Measurements from ENCODE around the gene TAF11.
"Not testable (repeated sequence)": the region's sequence is repeated elsewhere in the genome, so short reads cannot be mapped to it uniquely, and the experiment has no call there.

Gene TAF11, protein sequence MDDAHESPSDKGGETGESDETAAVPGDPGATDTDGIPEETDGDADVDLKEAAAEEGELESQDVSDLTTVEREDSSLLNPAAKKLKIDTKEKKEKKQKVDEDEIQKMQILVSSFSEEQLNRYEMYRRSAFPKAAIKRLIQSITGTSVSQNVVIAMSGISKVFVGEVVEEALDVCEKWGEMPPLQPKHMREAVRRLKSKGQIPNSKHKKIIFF

DNA sequence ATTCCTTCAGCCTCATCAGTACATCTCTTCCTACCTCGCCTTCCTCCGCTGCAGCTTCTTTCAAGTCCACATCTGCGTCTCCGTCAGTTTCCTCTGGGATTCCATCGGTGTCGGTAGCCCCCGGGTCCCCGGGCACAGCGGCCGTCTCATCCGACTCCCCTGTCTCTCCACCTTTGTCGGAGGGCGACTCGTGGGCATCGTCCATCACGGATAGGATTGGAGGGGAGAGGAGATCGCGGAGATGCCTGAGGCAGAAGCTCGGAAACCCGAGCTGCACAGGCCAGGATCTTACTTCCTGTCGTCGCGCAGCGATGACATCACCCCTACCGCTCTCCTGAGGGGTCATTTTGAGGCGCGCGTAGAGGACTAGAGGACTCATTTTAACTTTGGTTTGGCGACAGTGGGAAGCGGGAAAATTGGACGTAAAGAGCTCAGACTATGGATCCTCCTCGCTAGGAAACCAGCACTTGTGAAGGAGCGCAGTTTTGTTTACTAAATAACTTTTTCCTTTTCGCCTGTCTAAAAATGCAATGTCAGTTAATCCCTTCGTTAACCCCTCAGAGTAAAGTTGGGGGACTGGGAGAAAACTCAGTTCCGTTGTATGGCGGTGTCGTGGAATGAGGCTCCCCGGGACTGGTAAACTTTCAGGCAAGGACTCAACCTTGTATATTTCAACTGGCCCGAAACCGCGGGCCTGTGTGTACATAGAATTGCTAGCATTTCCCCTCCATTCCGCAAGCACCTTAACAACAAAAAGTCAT, at the start of gene TAF11:
Gene TAF11, minus strand, starts transcription at position 290 of the 761 bp plus-strand sequence. Its CDS starts 85 bp downstream, at position 205.
- peak; percentile 96 for DNase-seq

DNA sequence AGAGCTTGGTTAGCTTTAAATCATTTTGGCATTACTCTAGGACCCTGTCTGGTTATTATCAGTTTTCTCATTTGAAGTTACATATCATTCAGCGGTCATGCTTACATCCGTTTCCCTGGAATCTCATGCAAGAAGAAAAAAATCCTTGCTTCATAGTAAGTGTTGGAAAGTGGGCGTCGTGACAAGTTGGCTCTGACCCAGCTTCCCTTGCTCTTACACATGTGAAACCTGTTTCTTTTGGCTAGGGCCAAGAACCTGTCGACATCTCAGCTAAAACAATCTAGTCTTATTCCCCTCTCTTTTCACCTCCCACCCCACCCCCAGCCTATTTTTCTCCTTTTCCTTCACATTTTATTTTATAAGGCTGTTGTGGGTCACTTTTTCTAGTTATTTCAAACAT, 46.7 kb upstream of the TAF11 start:
- DNase-seq, result no peak

DNA sequence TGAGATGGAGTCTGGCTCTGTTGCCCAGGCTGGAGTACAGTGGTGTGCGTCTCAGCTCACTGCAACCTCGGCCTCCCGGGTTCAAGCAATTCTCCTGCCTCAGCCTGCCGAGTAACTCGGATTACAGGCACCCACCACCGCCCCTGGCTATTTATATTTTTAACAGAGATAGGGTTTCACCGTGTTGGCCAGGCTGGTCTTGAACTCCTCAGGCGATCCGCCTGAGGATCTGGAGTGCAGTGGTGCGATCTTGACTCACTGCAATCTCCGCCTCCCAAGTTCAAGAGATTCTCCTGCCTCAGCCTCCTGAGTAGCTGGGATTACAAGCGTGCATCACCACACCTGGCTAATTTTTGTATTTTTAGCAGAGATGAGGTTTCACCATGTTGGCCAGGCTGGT, 44.4 kb upstream of the TAF11 start:
- DNase-seq, result not testable (repeated sequence)

DNA sequence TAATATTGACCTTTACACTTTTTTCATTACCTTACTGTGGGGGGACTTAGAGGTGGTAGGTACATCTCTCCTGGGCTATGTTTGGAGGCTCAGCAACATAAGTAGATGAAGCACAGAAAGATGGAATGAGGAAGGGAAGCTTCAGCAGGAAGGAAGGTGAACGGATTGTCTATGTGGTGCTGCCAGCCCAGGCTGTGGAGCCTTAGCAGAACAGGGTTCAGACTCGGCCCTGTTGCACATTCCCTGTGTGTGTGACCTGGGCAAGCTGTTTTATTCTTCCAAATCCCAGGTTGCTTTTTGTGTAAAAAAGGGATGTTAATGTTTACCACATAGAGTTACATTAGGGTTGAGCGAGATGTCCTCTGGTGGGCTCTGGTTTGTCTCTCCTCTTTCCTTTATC, 42.4 kb upstream of the TAF11 start:
- no peak for DNase-seq

DNA sequence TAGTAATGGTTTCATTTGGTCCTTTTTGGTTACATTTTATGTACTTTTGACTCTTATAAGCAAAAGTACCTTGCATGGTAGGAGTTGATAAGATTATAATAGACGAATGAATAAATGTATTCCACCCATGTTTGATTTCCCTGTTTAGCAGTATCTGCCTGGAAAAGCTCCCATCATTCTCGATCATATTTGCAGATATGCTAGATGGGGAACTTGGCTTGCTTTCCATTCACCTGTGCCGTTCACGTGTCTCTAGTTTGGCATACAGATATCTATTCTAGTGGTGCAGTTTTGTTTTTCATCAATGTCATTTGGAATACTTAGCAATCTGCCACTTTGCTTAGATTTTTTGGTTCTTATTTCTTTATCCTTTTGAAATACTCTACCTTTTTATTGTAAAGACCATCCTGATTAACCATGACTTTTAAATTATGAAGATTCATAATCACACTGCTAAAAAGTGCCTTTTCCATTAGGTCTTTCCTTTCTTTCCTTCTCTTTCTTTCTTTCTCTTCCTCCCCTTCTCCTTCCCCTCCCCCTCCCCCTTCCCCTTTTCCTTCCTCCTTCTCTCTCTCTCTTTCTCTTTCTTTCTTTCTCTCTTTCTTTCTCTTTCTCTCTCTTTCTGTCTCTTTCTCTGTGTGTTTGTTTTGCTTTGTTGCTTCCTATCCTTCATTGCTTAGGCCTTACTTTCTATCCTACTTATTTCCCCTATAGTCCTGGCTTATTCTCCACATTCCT, 41.6 kb upstream of the TAF11 start:
- no peak for DNase-seq

DNA sequence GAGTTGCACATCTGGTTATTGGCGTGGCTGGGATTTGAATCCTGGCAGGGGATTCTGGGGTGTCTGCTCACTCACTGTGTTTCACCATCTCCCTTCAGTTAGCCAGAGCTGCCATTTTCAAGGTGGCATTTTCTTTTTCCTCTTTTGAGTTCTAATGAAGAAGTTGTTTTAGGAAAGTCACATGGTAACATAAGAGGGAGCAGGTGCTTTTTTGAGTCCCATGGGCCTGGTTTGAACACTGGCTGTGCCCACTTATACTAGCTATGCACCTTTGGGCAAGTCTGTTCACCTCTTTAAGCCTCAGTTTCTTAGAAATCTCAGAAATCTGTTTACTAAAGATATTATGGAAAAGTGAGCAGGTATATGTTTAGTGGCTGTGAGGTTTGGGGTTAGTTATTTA, 40.9 kb upstream of the TAF11 start:
- DNase-seq, result no peak

DNA sequence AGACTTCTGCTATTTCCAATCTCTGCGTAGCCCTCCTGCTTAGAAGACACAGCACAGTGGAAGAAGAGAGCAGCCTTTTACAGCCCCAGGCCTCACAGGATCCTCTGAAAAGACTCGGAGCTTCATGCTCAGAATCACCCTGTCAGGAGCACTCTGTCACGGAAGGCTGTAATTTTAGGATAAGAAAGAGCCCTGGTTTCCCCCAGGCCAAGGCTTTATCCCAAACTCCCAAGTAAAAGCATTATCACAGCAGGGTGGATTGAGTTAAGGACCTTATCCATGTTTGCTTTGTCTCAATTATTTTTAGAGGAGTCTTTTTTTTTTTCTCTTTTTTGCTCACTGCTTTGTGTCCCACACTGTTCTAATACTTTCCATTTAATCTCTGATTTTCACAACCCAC, 40.4 kb upstream of the TAF11 start:
- no peak for DNase-seq

DNA sequence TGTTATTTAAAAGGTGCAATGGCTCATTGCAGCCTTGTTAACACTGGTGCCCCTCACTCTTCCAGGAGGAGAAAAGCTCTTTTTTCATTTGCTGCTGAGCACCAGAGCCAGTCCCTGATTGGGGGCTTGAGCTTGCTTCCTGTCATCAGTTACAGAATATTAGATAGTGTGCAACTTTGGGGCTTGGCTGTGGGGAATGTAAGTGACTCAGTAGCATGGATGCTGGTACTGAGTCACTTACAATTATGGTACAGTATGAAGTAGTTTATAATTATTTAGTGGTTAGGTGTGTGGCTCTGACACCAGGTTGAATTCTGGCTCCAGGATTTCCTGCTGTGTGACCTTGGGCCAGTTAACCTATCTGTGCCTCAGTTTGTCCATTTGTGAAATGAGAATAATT, 38.8 kb upstream of the TAF11 start:
- DNase-seq, result no peak

DNA sequence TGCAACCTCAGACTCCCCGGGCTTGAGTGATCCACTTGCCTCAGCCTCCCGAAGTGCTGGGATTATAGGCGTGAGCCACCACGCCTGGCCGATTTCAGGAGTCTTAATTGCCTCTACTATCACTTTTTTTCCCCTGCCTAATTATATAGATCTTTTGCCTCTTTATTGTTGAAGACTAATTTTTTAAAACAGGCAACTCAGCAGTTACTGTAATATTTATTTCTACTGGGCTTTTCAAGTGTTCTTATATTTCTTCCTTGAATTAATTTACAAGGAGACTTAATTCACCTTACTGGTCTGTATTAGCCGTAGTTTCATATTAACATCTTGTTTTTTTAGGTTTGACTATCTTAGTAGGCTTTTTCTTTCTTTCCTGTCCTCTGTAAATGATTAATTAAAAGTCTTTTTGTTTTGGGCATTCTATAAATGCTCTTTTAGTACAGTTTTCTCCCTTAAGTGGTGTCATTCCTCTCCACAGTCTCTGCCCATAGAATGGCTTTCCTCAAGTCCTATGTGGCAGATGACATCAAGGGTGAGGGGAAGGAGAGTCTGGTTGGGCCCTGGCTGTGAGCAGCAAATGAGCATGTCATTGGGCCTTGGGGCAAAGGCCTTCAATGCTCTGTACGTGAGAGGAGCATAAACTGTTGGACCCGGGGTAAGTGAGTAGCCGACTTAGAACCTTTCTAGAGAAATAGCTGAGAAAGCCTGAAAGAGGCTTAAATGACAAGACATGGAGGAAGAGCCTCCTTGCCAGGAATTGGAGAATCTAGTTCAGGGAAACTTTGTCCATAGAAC, 37.2 kb upstream of the TAF11 start:
- no peak for DNase-seq

DNA sequence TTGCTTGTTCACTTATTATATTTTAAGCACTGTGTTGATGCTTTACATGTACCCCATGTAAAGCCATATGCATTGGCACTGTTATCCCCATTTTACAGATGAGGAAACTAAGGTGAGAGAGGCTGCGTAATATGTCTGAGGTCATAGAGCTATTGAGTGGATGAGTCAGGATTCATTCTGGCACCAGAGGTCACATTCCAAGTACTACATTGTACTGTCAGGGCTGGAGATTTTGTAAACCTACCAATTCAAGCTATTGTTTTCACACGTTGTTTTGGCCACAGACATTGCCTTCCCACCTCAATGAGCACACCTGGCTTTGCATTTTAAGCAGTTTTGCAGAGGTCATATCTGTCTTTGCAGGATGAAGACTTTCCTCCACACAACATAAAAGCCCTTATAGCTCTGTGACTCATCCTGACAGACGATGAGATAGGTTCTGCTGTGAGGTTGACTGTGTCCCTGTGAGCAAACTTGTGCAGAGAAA, 34.4 kb upstream of the TAF11 start:
- DNase-seq, result no peak

DNA sequence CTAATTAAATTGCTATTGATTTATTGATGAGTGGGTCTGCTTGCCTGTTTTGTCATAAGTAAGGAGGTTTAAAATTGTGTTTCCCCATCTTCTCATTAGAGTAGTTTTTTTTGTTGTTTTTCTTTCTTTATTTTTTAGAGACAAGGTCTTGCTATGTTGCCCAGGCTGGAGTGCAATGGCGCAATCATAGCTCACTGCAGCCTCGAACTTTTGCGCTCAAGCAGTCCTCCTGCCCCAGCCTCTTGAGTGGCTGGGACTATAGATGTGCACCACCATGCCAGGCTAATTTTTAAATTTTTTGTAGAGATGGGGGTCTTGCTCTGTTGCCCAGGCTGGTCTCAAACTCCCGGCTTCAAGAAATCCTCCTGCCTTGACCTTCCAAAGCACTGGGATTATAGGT, 32.3 kb upstream of the TAF11 start:
- DNase-seq, result no peak

DNA sequence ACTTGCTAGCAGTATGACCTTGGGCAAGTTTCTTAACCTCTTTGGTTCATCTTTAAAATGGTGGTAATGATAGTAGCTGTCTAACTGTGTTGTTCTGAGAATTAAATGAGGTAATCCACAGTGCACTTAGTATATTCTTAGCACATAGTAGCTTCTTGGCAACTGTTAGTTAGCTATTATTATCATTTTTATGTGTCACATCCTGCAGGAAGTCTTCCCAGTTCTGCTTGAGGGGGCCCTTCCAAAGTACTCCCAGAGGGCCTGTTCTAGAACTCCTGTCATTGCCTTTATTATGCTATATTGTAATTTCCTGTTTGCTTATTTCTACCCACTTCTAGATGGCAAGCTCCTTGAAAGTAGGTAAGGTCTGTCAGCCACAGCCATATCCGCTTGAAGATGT, 31.8 kb upstream of the TAF11 start:
- no peak for DNase-seq

DNA sequence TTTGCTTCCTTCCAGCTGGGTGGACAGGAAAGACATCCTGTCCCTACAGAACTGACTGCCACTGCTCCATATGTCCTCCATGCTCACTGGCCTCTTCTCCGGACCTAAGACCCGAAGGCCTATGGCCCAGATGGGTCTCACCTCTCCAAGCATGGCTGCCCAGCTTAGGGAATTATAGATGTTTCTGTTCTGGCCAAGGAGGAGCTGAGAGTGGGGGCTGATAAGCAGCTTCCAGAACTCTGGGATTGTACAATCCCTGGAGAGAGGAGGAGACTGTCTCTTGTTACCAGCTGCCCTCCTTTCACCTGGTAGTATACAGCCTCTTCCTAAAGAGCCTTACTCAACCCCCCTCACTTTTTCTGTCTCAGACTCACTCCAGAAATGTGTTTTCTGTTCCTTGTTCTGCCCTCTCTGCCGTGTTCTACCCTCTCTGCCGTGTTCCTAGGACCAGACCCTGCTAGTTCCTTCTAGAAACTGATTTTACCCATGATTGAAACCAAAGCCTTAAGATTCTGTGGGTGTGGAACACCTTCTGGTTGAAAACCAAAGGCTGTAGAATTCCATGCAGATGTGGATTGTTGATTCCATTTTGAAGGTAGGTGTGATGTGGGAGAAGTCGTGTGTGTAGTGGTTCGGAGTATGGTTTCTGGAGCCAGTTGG, 29.9 kb upstream of the TAF11 start:
- no peak for DNase-seq

DNA sequence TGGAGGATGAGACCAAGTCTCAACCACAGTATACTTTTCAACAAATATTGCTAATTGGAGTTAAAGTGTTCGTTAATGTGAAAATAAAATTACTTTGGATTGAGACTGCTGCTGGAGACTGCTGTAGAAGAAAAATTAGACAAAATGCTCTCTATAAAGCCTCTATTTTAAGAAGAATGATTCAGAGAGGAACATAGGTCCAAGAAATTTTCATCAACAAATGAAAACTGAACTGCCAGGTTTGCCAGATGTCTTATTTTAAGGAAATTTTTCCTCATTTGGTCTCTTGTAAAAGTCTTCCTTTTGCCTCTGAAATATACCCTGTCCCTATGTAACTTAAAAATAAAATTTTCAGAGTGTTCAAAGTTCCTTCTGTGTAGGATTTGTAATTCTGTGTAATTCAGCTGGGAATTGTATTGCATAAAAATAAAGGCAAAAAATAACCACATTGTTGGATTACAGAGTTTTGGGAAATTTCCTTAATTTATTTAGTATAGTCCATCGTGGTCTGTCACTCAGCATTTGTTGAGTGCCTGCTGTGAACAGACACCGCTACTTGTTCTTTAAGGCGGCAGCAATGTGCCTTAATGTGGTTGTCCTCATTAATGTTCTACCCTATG, 28.6 kb upstream of the TAF11 start:
- no peak for DNase-seq

DNA sequence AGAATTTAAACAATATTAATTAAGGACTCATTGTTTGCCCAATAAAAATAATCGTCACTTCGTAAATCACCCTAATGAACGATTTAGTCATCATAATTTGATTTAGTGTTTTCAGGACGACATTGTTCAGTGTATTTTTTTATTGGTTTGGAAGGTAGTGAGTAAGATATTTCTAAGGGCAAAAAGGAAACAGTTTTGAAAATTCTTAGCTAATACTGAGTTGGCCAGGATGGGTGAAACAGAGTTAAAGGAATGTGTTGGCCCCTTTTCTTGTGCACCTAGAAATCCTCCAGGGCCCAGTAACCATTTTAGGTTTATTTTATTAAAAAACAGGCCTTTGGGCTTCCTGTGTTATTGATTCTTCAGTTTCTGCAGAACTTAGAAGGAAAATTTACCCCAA, 26.5 kb upstream of the TAF11 start:
- no peak for DNase-seq

DNA sequence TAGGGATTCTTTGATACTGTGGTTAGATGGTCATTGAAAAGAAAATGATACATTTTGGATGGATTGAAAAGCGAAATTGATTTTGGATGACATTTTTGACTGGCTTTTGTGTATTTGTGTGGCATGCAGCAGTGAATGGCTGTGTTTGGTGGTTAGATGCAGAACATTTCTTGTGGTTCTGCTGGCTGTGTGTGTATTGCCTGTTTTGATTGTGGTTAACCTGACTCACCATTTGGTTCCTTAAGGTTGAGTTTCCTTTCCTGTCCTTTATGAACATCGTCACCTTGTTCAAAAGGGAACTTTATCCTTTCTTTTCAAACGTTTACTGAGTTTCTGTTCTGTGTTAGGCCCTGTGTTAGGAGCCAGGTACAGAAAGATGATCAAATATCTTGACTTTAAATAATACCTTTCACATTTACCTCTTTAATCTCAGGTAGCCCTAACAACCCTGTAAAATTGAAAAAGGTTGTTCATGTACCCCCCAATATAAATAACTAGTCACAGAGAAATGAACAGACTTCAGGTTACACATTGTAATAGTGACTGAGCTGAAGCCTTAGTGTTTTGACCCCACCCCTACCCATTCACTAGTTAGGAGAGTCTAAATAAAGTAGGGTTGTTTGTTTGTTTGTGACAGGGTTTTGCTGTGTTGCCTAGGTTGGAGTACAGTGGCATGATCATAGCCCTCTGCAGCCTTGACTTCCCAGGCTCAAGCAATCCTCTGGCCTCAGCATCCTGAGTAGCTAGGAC, 25.0 kb upstream of the TAF11 start:
- DNase-seq, result peak; percentile 40

DNA sequence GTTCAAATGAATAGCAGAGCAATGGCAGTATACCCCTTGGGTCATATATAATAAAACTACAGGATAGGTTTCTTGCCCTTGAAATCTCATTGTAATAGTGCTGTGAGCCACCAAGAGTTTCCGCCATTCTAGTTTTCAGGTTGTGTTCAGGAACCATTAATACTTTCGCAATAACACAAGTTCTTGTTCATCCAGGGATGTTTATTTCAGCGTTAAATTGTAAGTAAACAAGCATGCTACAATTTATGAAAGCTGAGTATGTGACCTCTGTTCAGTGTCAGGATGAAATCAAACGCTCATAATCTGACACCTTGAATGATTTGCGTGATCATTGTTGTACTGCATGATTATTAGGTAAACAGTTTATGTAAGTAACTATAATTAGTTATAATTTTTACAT, 24.0 kb upstream of the TAF11 start:
- DNase-seq, result no peak

DNA sequence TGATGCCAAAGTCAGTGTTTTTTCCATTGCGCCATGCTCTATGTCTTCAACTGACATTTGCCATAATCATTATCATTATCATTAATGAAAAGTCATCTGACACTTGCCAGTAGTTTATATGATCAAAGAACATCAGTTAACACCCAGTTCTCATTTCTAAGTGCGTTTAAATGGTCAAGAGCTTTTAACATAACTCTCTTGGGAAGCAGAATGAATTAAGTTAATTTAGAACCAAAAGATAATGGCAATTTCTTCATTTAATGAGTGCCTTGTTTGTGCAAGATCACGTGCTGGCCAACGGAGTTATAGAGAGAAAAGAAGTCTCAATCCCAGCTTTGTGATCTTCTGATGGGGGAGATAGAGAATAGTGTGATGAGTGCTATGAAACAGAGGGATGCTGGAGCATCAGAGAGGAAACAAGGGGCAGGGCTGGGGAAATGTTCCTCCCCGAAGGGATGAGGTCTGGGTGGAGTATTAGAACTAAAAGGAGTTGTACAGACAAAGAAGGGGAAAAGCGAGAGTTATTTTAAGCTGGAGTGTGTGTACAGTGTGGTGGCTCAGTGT, 21.6 kb upstream of the TAF11 start:
- DNase-seq, result no peak

DNA sequence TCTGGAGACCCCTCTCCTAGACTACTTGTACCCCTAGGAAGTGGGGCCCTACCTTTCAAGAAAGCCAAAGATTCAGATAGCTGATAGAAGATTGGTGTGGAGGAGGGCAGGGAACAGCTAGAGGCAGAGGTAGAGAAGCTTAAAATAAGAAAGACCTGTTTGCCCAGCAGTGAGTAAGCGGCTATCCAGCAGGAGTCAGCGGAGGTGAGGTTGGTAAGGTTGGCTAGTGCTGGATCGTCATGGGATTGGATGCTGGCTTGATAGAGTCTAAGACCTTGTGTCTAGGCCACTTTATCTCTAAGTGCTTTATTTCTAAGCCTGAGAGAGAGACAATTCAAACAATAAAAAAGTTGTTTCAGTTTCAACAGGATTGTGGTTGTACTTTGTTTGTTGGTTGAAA, 20.4 kb upstream of the TAF11 start:
- DNase-seq, result no peak

DNA sequence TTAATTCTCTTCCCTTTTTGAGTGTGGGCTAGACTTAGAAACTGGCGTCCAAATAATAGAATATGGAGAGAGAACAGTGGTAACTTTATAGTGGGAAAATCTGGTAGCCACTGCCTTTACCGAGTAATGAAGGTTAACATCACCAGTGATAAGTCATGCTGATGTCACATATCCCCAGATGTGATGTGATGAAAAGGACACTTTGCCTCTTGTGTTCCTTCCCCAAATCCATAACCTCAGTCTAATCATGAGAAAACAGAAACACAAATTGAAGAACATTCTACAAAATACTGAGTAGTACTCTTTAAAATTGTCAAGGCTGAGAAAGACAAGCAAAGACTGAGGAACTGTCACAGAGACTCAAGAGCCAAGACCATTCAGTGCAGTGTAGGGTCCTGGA, 19.0 kb upstream of the TAF11 start:
- no peak for DNase-seq
